Activated CD4-positive, CD25-positive, alpha-beta regulatory T cell treated with anti-CD3 and anti-CD28 coated beads, Interleukin-2, amount 50 U/mL, for 24 hours (primary cell): ENCODE results near the gene SHISA8.
"Not testable (repeated sequence)": the region's sequence is repeated elsewhere in the genome, so short reads cannot be mapped to it uniquely, and the experiment has no call there.

Experiments used
- ATAC-seq, 2 donors: fragments of 150-1000 bp; cut with Tn5 transposase; one replicate each; pipeline ENCODE4 v1.10.0; 2021; ENCODE audit warnings: mild to moderate bottlenecking in 1 of 2, moderate library complexity in 1 of 2

The SHISA8 gene

GRCh38 chr22:41915035-41915785 lies at the start of gene SHISA8:
SHISA8 (minus strand) TSS chr22:41915074; CDS start chr22:41914667, 407 bp downstream.
- peak; percentile 48 to 52 for ATAC-seq

GRCh38 chr22:41964112-41964491 lies 49.2 kb upstream of the SHISA8 start:
- no peak for ATAC-seq

GRCh38 chr22:41963453-41964111 lies 48.7 kb upstream of the SHISA8 start:
- ATAC-seq: no peak

- ATAC-seq: peak; percentile 25 to 47
These were observed 43.2 kb upstream of the SHISA8 start for GRCh38 chr22:41957941-41958556.

GRCh38 chr22:41952713-41953112 lies 37.8 kb upstream of the SHISA8 start:
- ATAC-seq: no peak

- no peak for ATAC-seq
These were observed 37.1 kb upstream of the SHISA8 start, which contains the start of gene SMIM45 for GRCh38 chr22:41951898-41952474. SMIM45 (plus strand) TSS chr22:41952150.

- no peak for ATAC-seq
These were observed 34.6 kb upstream of the SHISA8 start for GRCh38 chr22:41949297-41949965.

GRCh38 chr22:41948928-41949296 lies 34.0 kb upstream of the SHISA8 start:
- ATAC-seq: not testable (repeated sequence)

- no peak for ATAC-seq
These were observed 33.3 kb upstream of the SHISA8 start for GRCh38 chr22:41948142-41948541.

GRCh38 chr22:41947424-41948080 lies 32.7 kb upstream of the SHISA8 start:
- no peak for ATAC-seq

- peak; percentile 90 for ATAC-seq
These were observed 32.0 kb upstream of the SHISA8 start, which contains the start of gene CENPM for GRCh38 chr22:41946629-41947423. CENPM (minus strand) TSS chr22:41947152; CDS start chr22:41947076, 76 bp downstream.

GRCh38 chr22:41943661-41944209 lies 28.9 kb upstream of the SHISA8 start:
- peak; percentile 24 to 27 for ATAC-seq

GRCh38 chr22:41940832-41941765 lies 26.2 kb upstream of the SHISA8 start:
- peak; percentile 50 to 56 for ATAC-seq

- ATAC-seq: peak; percentile 66 to 68
These were observed 25.3 kb upstream of the SHISA8 start for GRCh38 chr22:41939981-41940831.

- no peak for ATAC-seq
These were observed 22.0 kb upstream of the SHISA8 start for GRCh38 chr22:41936894-41937169.

GRCh38 chr22:41935509-41935908 lies 20.6 kb upstream of the SHISA8 start:
- no peak for ATAC-seq

- ATAC-seq: no peak
These were observed 20.1 kb upstream of the SHISA8 start for GRCh38 chr22:41935015-41935351.

- ATAC-seq: no peak
These were observed 19.6 kb upstream of the SHISA8 start for GRCh38 chr22:41934284-41935014.
